HG03432 (cell line): Measurements from ENCODE around the gene CCDC93.

Experiments used
- ATAC-seq: cut with Tn5 transposase; IDR thresholded peaks from one replicate; pipeline ENCODE4 v1.9.1; 2021; ENCODE audit warnings: mild to moderate bottlenecking, moderate library complexity; ENCODE audit not compliant: unreplicated experiment

The CCDC93 gene, protein sequence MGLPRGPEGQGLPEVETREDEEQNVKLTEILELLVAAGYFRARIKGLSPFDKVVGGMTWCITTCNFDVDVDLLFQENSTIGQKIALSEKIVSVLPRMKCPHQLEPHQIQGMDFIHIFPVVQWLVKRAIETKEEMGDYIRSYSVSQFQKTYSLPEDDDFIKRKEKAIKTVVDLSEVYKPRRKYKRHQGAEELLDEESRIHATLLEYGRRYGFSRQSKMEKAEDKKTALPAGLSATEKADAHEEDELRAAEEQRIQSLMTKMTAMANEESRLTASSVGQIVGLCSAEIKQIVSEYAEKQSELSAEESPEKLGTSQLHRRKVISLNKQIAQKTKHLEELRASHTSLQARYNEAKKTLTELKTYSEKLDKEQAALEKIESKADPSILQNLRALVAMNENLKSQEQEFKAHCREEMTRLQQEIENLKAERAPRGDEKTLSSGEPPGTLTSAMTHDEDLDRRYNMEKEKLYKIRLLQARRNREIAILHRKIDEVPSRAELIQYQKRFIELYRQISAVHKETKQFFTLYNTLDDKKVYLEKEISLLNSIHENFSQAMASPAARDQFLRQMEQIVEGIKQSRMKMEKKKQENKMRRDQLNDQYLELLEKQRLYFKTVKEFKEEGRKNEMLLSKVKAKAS

DNA sequence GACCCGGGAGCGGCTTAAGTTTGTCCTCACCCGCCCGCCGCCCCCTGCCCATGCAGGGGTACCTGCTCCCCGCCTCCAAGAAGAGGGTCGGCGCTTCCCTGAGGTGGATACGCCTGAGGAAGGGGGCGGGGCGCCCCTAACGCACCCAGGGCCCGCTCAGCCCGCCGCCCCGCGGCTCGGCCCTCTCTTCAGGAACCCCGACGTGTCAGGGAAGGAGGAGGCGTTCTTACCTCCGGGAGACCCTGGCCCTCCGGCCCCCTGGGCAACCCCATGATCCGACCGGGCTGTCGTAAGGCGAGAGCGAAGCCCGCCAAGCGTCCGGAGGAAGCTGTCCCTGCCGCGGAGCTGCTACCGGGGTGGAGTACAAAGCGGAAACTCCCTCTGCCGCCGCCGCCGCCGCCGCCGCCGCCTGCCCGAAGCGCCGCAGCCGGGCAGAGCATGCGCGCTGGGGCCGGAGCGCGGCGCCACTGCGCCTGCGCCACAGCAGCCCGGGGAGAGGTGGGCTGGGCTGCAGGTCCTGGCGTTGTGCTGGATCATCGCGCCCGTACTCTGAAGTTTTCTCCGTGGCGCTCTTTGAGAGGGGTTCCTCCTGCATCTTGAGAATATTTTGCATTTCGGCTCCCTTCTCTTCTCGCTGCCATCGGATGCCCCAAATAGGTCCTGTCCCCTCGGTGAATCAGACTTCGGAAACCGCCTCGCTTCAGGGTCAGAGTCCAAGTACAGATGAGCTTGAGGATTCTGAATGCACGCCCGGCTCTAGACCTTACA is at the start of gene CCDC93:
Gene CCDC93, minus strand, starts transcription at position 347 of the 768 bp plus-strand sequence. Its CDS starts 75 bp downstream, at position 272.
- peak; percentile 94 for ATAC-seq

DNA sequence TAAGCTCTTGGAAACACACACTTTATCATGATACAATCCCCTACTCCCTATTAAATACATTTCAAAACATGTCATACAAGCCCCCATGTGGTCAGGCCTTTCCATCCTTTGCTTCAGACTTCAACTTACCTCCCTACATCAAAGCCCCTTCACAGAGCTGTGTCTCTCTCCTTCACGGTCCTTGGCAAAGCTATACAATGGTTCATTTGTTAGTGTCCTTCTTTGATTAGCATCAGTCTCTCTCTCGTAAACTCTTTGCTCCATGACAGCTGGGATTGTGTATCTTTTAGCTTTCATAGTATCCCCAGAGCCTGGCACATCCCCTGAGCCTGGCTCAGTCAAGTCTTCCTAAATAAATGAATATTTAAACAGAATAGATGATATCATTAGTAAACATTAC is 48.8 kb upstream of the CCDC93 start:
- ATAC-seq, result no peak

DNA sequence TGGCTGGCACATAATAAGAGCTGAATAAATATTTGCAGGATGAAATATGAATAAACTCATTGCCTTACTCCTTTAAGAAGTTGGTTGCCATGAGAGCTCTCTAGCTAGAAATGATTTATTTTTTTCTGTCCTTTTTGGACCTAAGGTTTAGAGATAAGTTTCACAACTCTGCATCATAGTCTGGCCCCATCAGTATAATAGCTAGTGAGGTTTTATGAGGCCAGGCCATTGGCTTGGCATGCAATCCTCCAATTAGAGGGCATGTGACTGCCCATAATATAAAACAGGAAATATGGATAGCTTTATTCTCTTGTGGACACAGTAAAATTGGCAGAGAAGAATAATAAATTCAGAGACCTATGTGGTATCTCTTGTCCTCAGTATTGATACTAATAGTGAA is 48.2 kb upstream of the CCDC93 start:
- no peak for ATAC-seq

DNA sequence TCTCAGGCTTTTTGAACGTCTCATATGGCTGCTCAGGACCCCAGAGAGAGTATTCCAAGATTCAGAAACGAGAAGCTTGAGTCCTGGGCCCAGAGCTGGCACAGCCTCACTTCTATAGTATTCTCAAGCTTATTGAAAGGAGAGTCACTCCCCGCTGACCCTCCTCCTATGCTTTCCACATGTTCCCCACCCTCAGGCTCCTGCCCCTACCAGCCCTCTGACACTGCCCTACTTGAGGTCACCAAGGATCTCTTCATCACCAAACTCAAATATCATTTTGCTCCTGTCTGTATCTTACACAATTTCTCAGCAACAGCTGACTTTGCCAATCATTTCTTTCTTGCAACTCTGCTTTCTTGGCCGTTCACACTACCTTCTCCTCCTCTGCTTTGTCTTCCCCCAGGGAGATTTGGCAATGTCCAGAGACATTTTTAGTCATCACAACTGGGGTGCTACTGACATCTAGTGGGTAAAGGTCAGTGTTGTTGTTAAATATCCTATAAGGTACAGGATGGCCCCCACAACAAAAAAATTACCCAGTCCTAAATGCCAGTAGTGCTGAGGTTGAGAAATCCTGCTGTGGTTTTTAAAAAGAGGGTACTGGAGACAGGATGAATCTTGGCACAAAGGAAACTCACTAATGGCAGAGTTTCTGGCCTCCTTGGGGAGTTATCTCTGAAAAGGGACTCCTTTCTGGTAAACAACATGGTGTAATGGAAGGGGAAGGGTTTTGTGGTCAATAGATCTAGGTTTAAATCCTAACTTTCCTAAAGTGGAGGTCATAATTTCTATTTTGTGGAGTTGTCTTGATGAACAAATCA is 47.5 kb upstream of the CCDC93 start:
- peak; percentile 79 for ATAC-seq

DNA sequence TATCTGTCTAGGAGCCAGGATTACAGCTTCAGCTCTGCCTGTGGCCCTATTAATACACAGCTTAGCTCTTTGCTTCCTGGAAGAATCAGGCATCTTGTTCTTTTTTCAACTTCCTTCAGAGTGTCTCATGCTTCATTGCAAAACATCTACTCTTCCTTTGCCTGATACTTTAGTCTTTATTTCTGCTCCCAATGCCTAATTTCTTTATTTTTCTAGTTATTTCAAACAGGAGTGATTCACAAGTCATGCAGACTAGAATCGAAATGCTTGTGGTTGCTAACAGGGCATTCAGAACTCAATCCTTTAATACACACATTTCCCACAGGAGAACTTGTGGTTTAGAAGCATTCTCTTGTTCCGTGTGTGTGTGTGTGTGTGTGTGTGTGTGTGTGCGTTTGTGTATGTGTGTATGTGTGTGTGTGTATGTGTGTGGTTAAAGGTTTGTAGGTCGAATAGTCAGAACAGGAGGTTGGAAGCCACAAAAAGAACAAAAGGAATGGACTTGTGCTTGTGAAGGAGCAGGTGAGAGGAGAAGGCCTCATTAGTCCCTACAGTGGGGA is 46.1 kb upstream of the CCDC93 start:
- peak; percentile 22 for ATAC-seq

DNA sequence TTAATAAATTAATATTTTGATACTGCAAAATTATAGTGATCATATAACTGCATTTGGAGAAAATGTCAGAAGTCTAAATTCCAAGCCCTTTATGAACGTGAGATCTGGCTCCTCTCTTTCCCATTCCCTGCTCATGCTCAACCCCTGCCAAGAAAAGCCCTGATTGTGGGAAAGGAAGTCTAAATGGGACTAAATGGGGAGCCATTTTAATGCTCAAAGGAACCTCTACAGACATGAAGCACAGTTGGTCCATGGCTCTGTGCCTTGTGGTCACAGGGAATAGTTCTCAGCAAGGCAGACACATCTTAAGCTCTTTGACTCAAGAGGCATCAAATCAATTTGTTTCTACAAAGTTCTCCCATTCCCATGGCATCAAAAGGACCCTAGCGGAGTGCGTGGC is 45.1 kb upstream of the CCDC93 start:
- no peak for ATAC-seq

DNA sequence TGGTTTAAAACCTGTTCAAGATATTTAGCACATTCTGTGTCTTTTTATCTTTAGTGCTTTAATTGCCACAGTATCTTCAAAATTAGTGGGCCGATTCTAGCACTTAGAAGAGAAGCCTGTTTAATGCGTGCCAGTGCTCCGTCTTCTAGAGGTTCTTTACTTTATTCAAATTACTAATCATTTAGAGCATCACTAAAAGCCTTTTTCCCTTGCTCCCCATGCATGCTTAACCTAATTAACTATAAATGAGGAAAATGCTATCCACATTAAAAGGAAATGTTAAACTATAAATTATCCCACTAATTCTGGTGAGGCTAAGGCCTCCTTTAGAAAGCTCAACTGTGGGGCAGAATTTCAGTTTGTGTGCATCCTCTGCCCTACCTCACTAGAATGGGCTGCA is 42.9 kb upstream of the CCDC93 start:
- no peak for ATAC-seq

DNA sequence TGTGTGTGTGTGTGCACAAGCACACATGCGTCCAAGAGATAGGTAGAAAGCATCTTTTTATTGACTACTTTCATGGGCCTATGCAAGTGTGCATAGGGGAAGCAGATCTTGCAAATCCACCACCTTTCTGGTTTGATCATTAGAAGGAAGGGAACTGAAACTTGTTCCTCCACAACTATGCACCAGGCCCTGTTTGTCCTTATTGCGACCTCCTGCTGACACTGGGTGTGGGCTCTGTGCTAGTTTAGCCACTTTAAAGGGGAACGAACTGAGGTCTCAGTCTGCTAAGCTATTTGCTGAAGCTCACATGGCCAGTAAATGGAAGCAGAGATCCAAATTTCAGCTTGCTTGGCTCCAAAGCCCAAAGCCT is 42.3 kb upstream of the CCDC93 start:
- ATAC-seq, result peak; percentile 84

DNA sequence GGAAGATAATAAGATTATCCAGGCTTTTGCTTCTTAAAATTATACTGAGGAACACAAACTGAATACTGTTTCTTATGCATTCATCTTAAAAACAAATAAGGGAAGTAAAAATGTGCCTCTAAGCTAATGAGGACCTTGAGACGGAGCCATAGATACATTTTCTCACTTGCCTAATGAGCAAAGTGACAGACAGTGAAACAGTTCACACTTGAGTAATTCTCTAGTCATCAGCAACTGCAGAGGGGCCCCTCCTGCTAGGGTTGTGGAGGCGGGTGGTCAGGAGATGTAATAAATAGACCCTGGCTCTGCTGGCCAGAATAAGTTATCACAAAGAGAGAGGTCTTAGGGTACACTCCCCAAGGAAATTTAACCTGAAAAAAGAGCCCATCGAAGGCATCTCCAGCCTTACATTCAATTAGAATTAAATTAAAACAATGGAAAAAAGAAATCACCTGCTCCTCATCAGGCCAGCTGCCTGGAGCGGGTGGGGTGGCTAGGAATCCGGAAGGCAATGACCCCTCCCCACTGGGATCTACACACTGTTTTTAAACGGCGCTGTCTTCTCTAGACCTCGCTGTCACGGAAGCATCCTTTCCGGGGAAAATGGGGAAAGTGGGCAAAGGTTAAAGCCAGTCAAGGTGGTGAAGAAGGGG is 41.8 kb upstream of the CCDC93 start:
- ATAC-seq, result peak; percentile 85

DNA sequence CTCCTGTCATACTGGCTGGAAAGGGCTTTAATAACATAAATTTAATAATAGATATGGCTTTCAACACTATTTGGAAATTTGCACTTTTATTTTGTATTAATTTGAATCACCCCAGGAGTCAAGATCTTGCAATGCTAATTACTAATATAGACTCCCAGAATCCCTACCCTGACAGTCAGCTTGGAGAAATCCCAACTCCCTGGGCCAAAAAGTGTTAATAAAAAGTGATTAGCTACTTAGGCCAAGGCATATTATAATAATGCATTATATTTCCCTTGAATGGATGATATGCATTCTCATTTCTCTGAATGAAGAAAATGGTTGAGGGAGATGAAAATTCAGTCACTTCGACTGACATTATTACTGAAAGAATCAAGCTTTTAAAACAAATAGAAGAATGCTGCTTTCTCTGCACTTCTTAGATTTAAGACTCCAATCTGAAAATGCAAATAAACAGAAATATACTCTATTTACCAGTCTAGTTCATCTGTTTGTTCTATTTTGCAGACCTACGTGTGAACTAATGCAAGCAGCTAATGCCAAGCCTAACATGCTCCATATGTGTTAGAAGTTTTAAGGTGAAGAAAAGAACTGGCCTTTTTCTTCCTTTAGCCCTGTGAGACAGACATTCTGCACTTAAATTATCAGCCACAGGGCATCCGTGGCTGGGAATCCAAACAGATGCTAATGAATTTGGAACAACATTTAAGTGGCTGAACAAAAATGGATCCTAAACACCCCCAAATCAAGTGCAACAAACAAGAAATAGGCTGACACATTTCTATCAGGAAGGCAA is 40.5 kb upstream of the CCDC93 start:
- no peak for ATAC-seq

DNA sequence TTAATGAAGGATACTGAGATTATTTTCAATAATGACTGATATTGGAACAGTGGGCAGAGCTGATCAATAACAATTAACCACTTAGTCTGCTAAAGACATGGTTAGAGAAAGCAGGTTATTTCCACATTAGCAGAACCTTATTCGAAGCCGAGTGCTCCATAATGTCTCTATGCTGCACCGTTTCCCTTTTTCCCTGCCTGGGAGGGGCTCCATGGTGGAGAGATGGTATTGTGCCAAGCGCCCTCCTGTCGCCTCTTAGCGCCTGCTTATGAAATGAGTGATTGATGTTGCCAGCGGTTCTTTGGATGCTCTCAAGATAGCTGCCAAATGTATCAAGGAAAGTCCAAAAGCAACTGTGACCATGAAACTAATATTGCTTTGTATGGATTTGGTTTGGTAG is 39.8 kb upstream of the CCDC93 start:
- no peak for ATAC-seq

DNA sequence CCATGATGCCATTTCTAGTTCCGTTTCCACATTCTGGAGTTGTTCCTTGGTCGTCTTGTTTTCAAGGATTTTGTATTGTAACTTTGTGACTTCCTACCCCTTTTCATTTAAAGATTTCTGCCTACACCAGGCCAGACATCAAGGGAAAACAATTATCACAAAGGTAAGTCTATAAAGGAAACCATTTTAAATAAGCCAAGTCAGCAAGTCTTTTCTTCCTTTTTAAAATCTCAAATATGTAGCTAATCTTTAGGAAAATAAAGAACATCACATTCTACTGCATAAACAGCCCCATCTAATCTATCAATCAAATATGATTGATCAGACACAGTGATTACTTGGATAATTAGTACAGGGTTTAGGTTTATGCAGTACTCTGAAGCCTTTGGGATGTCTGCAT is 38.6 kb upstream of the CCDC93 start:
- ATAC-seq, result no peak

DNA sequence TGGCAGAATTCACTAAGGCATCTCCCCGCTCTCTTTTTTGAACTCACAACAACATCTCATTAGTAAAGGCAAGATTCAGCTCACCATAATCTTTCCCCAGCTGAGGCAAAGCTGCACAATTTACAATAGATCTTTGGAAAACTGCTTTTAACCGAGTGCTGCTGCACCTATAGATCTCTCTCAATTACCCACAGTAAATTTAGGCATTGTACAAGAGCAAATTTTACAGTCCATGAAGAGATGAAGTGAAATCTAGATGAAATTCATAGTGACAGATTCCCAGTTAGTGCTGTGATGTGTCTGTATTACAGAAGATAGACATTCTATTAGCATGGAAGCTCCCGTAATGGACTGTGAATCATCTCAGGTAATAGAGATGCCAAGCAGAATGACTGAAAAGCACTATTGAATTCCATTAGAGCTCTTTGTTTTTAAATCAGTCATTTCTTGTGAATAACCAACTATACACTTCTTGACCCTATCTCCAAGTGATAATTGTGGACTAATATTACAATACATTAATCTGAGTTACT is 38.0 kb upstream of the CCDC93 start:
- ATAC-seq, result no peak

DNA sequence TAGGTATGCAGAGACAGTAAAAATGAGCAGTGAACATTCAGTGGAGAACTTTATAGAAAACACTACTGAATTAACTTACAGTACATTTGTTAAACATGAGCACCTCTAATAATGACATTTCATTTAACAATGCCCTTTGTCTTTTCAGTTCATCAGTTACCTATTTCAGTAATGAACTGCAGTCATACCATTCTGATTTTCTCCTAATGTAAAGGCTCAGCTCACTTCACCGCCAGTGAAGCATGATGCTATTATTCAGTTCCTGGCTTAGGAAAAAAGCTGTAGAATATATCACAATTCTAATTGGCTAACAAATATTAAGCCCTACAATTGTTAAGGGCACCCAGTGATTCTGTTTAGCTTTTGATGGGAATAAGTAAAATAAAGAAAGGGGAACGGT is 37.1 kb upstream of the CCDC93 start:
- ATAC-seq, result no peak

DNA sequence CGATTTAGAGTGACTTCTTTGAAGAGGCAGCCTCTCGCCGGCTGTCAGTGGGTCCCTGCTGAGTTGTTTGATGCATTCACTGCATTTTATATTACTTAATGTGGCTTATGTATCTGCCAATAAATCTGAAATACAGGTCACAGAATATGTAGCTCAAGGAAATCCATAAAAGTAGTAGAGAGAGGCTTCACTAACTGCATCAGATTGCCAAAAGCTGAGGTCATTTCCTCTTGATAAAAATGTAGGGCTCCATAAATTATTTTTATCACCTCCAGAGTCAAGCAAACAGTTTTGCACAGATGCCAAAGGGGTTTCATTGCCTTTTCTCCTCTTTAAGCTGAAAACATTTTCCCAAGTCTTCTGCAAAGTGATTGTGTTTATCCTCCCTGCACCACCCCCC is 36.5 kb upstream of the CCDC93 start:
- no peak for ATAC-seq

DNA sequence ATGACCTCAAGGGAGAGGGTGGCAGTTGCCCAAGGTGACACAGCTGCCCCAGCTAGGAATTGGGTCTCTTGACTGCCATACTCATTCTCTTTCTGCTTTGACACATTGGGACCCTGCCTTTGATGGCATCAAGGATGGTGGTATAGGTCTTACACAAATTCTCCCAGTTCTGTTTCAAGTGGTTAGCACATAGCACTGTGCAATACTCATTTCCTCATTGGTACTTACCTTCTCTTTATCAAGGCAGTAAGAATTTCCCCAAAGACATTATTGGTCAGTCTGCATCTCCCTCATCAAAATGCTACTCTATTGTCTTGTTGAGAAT is 35.9 kb upstream of the CCDC93 start:
- ATAC-seq, result peak; percentile 77

DNA sequence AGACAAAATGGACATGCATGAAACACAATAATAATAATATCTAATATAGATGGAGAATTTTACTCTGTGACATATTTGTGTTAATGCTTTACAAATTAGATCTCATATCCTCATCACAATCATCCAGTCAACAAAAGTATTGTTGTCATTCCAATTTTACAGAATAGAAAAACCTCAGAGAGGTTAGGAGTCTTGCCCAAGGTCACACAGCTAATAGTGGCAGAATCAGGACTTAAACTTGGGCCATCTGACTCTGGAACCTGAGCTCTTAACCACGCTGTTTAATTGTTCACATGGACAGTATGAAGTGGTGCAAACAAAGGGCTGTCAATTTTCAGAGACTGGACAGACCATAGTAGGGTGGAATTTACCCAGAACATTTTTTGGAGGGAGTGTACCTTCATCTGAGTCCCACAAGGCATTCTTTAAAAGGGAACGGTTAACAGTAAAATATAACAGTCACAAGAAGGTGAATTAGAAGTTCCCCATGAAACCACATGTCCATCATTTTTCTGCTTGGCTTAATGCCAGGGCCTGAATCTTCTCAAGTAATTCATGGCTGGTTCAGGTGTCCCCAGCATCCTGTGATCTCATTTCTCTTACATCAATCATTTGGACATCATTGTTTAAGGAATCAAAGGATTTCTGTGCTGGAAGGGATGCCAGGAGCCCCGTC is 35.4 kb upstream of the CCDC93 start:
- ATAC-seq, result peak; percentile 24

DNA sequence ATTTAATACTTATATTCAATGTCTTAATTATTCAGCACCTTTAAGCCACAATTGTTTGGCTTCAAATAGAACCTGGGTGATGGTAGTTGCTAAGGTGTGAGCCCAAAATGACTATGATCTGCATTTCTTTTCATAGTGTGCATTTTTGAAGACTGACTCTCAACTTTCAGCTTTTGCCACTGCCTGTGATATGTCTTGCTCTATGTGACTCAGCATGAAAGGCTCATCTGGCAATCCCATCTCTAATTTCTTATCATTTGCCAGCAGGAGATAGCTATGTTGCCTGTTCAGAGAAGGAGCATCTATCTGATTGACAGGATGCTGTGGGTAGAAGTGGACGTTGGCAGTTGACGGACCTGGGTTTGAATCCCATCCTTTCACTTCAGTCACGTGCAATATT is 34.5 kb upstream of the CCDC93 start:
- no peak for ATAC-seq

DNA sequence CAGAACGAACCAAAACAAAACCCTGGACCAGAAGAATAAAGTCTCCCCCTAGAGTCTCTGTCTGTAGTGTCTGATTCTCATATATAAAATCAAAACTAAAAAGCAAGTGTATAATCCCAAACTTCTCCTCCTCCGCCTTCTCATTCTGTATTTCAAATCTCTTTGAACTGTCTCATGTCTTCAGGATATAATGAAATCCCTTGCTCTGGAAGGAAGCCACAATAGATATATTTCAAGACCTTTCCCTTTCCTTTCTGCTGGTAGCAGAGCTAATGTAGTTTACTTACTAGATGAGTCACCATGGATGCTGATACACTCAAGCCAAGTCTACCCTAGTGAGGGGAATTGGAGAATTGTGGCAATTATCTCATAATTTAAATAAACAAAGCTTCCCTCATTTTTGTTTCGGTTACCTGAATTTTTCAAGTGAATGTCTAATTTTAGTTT is 33.5 kb upstream of the CCDC93 start:
- peak; percentile 30 for ATAC-seq
